22Rv1 (cell line): ENCODE data around the gene COPB1.
A peak's percentile ranks its signal among the peaks of the same experiment; 100 is the strongest.

Source experiments
- H3K27ac ChIP-seq: fragments of 450-650 bp; 2 replicates; pipeline ENCODE4 v1.5.1; 2017
- ZFX ChIP-seq: fragments of 450-650 bp; IDR thresholded peaks from 2 replicates; pipeline ENCODE4 v1.6.1; 2017; ENCODE audit warnings: antibody characterized with exemption, borderline replicate concordance
- TF ChIP-seq, protein P1 (sequence below): fragments of 450-650 bp; IDR thresholded peaks from 2 replicates; pipeline ENCODE4 v1.5.1; 2017; ENCODE audit warnings: mild to moderate bottlenecking

Gene COPB1

DNA sequence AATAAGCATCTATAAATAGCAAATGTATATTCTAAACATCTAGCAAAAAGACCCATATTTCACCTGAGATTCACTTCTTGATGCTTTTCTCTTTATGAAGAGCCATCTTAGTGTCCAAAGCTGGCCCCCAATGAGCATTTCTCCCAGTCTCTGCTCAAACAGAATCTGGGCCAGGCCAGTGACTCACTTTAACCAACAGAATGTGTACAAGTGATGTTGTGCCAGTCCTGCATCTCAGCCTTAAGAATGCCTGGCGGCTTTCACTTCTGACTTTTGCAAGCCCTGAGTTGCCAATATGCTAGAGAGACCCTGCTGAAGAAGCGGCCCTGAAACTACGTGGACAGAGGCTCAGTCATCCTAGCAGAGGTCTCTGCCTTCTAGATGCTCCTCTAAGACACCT lies 6.9 kb upstream of the COPB1 start:
- no peak overlapping the region for H3K27ac ChIP-seq
- TF ChIP-seq, protein P1, sequence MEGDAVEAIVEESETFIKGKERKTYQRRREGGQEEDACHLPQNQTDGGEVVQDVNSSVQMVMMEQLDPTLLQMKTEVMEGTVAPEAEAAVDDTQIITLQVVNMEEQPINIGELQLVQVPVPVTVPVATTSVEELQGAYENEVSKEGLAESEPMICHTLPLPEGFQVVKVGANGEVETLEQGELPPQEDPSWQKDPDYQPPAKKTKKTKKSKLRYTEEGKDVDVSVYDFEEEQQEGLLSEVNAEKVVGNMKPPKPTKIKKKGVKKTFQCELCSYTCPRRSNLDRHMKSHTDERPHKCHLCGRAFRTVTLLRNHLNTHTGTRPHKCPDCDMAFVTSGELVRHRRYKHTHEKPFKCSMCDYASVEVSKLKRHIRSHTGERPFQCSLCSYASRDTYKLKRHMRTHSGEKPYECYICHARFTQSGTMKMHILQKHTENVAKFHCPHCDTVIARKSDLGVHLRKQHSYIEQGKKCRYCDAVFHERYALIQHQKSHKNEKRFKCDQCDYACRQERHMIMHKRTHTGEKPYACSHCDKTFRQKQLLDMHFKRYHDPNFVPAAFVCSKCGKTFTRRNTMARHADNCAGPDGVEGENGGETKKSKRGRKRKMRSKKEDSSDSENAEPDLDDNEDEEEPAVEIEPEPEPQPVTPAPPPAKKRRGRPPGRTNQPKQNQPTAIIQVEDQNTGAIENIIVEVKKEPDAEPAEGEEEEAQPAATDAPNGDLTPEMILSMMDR, result no peak
- TF ChIP-seq ZFX, result no peak

DNA sequence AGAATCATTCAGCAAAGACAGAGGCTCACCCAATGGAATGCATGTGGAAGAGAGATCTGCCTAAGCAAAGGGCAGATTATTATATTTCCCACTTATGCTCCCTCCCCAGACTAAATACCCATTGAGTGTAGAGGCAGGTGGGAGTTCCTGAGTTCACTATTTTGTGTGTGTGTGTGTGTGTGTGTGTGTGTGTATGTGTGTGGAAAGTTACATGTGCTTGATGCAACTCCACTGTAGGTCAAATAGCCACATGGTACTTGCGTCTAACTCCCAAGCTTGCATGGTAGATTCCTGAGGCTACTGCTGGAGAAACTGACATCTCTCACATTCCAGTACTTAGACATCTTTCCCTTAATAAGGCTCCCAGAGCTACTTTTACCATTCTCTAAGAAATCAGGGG lies 3.4 kb upstream of the COPB1 start:
- TF ChIP-seq, protein P1, result no peak
- no peak for TF ChIP-seq ZFX
- H3K27ac ChIP-seq, result 0 out of 2 replicates have a peak overlapping the region, but pooled peaks have one; percentile 83

DNA sequence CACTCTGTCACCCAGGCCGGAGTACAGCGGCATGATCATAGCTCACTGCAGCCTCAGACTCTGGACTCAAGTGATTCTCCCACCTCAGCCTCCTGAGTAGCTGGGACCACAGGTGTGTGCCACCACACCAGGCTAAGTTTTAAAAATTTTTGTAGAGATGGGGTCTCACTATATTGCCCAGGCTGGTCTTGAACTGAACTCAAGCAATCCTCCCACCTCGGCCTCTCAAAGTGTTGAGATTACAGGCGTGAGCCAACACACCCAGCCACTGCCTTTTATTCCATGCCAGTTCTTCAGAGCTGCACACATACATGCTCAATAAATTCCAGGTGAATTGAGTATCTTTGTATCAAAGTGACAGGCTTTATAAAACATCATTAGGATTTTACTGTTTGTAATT lies 2.4 kb upstream of the COPB1 start:
- H3K27ac ChIP-seq, result peak overlapping the region; percentile 83; the same call in 1 of the 2 replicates
- TF ChIP-seq ZFX, result no peak
- TF ChIP-seq, protein P1, result no peak

DNA sequence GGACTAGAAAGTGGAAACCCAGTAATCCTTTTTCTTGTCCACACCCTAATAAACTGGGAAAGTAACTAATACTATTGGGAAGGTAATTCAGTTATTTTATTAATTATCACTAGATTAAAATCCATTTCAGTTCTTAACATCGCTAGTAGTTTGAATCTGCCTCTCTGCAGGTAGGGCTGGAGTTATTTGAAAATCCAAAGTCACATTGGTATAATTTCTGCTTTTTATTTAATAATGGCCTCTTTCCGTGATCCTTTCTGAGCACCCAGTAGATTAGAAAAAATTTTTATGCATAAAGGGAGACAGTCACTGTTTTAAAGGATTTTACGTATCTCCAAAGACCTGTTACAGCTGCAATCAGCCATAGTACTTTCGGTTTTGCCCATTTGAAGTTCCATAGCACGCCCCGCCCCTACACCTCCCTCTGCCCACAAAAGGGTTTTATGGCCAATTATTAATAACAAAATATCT lies 605 bp upstream of the COPB1 start:
- peak overlapping the region; percentile 83 for H3K27ac ChIP-seq
- TF ChIP-seq ZFX, result no peak
- TF ChIP-seq, protein P1, result no peak

DNA sequence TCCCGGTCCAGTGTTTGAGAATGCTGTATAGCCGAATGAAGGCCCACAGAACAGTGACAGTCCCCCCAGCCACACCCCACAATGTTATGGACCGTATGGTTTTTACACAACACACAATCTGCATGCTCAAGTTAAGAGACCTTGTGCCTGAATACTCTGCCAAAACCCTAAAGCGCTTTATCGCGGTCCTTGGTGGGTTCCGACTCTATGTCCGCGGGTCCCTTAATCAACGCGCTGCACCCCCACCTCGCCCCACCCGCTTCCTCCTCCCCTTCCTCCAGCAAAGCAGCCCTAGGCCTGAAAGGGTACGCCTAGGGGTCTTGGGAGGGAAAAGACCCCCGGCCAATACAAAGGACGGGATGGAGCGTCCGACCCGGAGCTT lies 442 bp downstream of the COPB1 start:
- TF ChIP-seq ZFX, result no peak
- TF ChIP-seq, protein P1, result no peak
- peak overlapping the region; percentile 83 for H3K27ac ChIP-seq

DNA sequence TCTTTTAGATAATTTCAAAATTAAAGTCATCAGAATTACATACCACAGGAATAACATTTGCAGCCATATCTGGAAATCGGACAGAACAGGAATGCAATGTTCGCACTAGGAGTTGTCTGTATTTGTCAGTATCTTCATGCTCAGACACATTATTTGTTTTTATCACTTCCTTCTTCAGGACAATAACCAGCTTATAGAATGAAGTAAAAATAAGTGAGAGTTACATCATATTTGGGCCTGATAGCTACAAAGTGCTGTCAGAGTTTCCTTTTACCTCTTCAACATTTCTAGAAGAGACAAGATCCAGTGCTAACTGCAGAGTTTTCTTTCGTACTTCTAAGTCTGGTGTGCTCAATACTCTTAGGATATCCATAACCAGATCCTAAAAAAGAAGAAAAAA lies 18.9 kb downstream of the COPB1 start:
- no peak for TF ChIP-seq ZFX
- TF ChIP-seq, protein P1, result no peak

DNA sequence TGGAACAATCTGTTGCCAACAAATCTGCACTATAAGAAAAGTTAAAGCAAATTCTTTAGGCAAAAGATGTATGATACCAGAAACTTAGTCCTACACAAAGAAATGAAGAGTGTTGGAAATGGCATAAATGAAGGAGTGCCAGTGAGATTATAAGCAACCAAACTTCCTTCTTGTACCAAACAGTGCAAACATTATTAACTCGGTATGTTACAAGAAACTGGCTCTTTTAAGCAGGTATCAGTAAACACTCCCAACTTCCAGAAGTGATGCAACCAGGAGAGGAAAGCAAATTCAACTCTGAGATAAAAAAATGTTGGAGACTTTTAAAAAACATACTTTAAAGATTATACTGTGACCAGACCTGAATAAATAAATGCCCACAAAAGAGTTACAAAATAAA lies 28.5 kb downstream of the COPB1 start:
- no peak for TF ChIP-seq ZFX
- TF ChIP-seq, protein P1, result no peak
- no peak overlapping the region for H3K27ac ChIP-seq

More for the DNA sequence above, 18.9 kb downstream of the COPB1 start:
- no peak overlapping the region for H3K27ac ChIP-seq
